Endometrial microvascular endothelial cells (primary cell): ENCODE data around the gene UNC13D. TPM values are rescaled to one million over a fixed set of nuclear protein-coding genes. Genes with fewer than 3 reads are reported as not detected.
"Not testable (repeated sequence)": the region's sequence is repeated elsewhere in the genome, so short reads cannot be mapped to it uniquely, and the experiment has no call there.

Source experiments
- in situ Hi-C: cut with HindIII; loops from 2 replicates; pipeline ENCODE4 v1.10.0; 2017; ENCODE audit warnings: low sequenced_read_pairs, low pct_unique_long_range_greater_than_20kb; ENCODE audit errors: inconsistent ontology term
- total RNA-seq: library from RNA; depleted of rRNA; stranded (reverse); fragments of >200 nt; gene quantifications from one replicate; pipeline ENCODE4 v1.2.3, GENCODE V29; 2015; ENCODE audit errors: inconsistent ontology term

UNC13D gene
- total RNA-seq, 1 donor from 2014 or later, result 0.09 TPM

- in situ Hi-C loops, result no loop called here
Measured at GRCh38 chr17:75854881-75855309, 10.7 kb upstream of the UNC13D start.

DNA sequence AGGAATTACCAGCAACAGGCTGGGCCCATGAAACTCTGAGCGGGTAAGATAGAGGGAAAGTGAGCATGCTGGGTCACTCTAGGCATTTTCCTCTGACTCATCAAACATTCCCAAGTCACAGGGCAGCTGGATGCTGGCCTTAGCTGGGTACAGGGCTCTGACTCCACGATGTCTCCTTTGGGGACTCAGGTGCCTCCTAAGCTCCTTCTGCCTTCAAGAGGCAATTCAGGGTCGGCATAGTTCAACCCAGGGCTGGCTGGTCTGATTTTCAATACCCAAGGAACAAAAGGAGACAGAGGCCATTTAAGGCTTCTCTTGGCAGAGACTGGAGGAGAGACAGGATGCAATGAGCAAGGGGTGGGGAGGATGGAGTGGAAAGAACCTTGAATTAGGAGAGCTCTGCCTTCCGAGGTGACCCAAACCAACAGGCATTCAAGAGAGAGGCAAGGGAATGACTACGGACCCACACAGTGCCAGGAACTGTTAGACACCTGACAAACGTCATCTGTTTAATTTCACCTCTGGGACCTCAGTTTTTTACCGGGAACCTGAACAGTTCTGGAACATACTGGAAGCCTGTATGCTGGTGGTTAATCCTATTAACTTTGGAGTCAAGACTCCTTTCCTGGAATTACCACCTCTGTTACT lies 10.0 kb upstream of the UNC13D start:
- in situ Hi-C loops, result no loop called here

DNA sequence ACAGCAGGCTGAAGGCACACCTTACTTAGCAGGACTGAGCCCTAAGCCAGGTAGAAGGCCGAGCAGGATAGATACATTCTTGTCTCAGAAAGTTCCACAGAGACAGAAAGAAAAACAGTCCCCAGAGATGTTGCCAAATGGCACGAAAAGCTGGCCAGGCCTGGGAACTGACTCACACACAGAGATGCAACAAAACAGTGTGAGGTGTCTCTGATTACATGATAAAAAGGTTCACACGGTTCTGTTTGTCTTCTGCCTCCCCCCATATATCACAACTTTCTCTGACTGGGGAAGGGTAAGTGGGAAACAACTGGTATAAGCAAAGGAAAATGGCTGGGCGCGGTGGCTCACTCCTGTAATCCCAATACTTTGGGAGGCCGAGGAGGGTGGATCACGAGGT lies 9.2 kb upstream of the UNC13D start:
- in situ Hi-C loops, result no loop called here

- in situ Hi-C loops, result not testable (repeated sequence)
Measured at GRCh38 chr17:75851693-75851991, 7.4 kb upstream of the UNC13D start.

GRCh38 chr17:75850928-75851692 lies 6.9 kb upstream of the UNC13D start:
- in situ Hi-C loops, result no loop called here

- in situ Hi-C loops, result no loop called here
Measured at GRCh38 chr17:75849724-75850123, 5.5 kb upstream of the UNC13D start.

- in situ Hi-C loops, result no loop called here
Measured at GRCh38 chr17:75849279-75849646, 5.1 kb upstream of the UNC13D start.

- in situ Hi-C loops, result no loop called here
Measured at GRCh38 chr17:75848523-75849278, 4.5 kb upstream of the UNC13D start.

- in situ Hi-C loops, result no loop called here
Measured at GRCh38 chr17:75847614-75848522, 3.7 kb upstream of the UNC13D start.

- in situ Hi-C loops, result no loop called here
Measured at GRCh38 chr17:75846692-75847613, 2.7 kb upstream of the UNC13D start.

DNA sequence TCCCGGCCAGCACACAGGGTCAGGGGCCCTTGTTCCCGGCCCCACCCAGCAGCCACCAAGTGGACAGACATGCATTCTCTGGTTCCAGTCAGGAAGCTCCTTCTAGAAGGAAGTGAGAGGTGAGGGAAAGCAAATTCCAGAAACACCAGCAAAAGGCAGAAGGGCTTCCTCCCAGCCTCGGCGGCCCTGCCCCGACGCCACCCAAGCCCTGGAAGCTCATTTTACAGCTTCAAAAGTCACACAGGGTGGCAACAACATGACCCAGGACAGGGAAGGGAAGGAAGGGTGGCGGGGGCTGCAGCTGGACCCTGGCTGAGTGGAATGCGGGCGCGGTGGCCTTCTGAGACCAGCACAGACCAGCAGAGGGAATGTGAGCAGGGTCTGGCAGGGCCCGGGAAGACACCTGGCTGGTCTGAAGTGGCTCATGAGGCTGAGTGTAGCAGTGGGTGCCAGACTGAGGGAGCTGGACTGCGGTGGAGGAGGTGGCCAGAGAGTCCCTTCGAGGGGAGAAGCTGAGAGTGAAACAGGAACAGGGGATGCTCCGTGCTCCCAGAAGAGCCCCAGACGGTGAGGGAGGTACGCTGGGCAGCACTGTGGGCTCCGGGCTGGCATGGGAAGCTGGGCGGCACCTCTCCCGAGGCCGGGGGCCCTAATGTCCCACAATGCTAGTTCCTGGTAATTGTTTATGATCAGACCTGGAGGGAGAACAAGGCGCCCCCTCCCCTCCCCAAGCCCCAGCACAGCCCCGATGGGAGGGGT lies 1.9 kb upstream of the UNC13D start:
- in situ Hi-C loops, result no loop called here

DNA sequence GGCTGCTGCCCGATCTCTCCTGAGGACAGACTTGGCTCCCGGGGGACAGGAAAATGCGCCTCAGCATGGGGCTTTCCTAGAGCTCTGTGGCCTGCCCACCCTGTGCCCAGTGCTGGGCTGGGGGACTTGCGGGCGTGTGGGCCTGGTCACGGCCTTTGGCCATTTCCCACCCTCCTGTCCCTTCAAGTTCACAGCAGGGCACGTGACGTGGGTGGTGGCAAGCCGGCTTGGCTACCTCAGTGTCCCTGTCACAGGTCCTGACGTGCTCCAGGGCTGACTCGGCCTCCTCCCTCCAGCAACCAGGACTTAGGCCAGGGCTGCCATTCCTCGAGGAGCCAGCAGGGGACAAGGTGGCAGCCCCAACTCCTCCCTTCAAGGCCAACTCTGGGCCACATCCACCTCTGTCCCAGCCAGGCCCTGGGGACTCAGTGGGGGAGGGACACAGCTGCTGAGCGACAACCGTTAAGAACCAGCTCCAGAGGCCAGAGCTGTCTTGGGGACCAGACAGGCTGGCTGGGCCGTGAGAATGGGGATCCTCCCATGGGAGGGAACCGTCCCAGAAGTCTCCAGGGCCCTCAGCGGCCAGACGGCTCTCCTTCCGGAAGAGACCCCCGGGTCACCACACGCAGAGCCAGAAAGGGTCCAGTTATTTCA lies 981 bp upstream of the UNC13D start:
- in situ Hi-C loops, result no loop called here

DNA sequence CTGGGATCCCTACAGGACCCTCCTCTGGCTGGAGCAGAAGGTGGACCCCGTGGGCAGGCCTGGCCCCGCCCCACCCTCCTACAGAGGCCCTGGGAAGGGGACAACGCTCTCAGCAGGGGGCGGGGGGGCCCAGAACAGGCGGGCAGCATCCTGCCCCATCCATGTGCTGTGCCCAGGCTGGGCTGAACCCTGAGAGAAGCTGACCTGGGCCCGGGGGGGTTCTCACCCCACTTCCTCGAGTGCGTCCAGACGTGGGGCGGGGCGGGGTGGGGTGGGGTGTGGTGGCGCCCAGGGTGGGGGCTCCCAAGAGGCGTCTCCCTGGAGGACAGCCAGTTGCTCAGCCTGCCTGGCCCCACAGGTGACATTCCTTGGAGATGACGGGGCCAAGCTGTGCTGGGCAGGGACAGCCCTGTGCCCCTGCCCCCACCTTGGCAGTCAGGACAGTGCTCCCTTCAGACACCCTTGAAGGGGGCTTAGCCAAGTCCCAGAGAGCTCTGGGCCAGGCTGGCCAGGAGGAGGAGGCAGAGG lies 390 bp upstream of the UNC13D start:
- in situ Hi-C loops, result no loop called here

DNA sequence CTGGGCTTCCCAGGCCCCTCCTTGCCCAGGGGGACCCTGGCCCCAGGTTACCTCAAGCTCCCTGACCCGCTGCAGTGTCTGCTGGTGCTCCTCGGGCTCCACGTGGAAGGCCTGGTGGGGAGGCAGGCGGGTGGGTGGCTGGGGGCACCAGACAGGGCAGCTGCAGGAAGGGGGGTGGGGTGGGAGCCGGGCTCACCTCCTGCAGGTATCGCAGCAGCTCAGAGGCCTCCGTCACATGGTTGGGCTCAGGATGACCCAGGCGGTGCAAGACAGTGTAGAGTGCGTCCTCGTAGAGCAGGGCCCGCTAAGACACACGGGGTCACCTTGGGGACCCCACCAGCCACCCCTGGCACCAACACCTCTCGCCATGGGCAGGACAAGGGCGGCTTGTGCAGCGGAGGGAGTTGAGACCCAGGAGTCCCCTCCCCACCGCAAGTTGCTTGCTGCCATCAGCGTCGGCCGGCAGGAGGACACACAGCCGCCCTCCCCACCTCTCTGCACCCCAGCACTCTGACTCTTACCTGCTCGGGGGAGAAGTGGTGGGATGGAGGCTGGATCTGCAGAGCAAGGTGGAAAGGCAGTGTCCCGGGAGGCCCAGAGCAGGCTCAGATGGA lies 1.1 kb downstream of the UNC13D start:
- in situ Hi-C loops, result no loop called here

GRCh38 chr17:75842411-75842810 lies 1.8 kb downstream of the UNC13D start:
- in situ Hi-C loops, result no loop called here

- in situ Hi-C loops, result no loop called here
Measured at GRCh38 chr17:75840799-75841164, 3.4 kb downstream of the UNC13D start.
